ENCODE data around the gene RNPEP. TPM values are rescaled to one million over a fixed set of nuclear protein-coding genes. Genes with fewer than 3 reads are reported as not detected.
A peak's percentile ranks its signal among the peaks of the same experiment; 100 is the strongest.

Gene RNPEP
- total and polyA plus RNA-seq, 2 of the 13 experiments (the other 11 are each of a cell fraction or from before 2014, with no cell fraction given): 20.6 to 38.4 TPM

- TF ChIP-seq ZBTB10 (CRISPR knock-in tag; IDR thresholded peaks at IDR 0.05; ENCODE audit: borderline replicate concordance) (0 out of 2 replicates have a peak, but pooled peaks have one; percentile 46), ZKSCAN8 (CRISPR knock-in tag; IDR thresholded peaks at IDR 0.05; ENCODE audit: borderline replicate concordance) (0 out of 2 replicates have a peak, but pooled peaks have one; percentile 45), HBP1 (CRISPR knock-in tag; IDR thresholded peaks at IDR 0.05; ENCODE audit: low read depth) (0 out of 2 replicates have a peak, but pooled peaks have one; percentile 45), ZUFSP (CRISPR knock-in tag; IDR thresholded peaks at IDR 0.05; ENCODE audit: borderline replicate concordance) (no peak), ZBTB4 (CRISPR knock-in tag; IDR thresholded peaks at IDR 0.05; ENCODE audit: borderline replicate concordance) (0 out of 2 replicates have a peak, but pooled peaks have one; percentile 44), ZNF792 (CRISPR knock-in tag; IDR thresholded peaks at IDR 0.05) (peak; percentile 52; the same call in 1 of the 2 replicates), ZNF503 (CRISPR knock-in tag; IDR thresholded peaks at IDR 0.05) (0 out of 2 replicates have a peak, but pooled peaks have one; percentile 54), SALL1 (CRISPR knock-in tag; IDR thresholded peaks at IDR 0.05) (peak; percentile 64; the same call in 1 of the 2 replicates), GATAD2A (CRISPR knock-in tag; IDR thresholded peaks at IDR 0.05) (peak; percentile 69), TFE3 (CRISPR knock-in tag; IDR thresholded peaks at IDR 0.05) (peak; percentile 84), SRY (CRISPR knock-in tag; IDR thresholded peaks at IDR 0.05) (peak; percentile 78; the same call in 1 of the 2 replicates), ARNTL (CRISPR knock-in tag; IDR thresholded peaks at IDR 0.05) (peak; percentile 78)
Observed at GRCh38 chr1:202018468-202019234, 36.2 kb downstream of the RNPEP start (continued).

Data from HepG2 (cell line).